Hepatic stellate cell (primary cell): ENCODE measurements around the gene HOXC5.
"Not testable (repeated sequence)": the region's sequence is repeated elsewhere in the genome, so short reads cannot be mapped to it uniquely, and the experiment has no call there.

Experiments
- DNase-seq: peaks from one replicate; pipeline ENCODE4 v3.0.0; 2011; ENCODE audit warnings: low spot score

HOXC5 gene

GRCh38 chr12:54066408-54066807 lies 33.6 kb downstream of the HOXC5 start:
- DNase-seq: no peak

GRCh38 chr12:54068418-54069070 lies 35.7 kb downstream of the HOXC5 start:
- DNase-seq: no peak

- no peak for DNase-seq
These were observed 39.1 kb downstream of the HOXC5 start for GRCh38 chr12:54071942-54072341.

GRCh38 chr12:54074308-54074707 lies 41.5 kb downstream of the HOXC5 start:
- no peak for DNase-seq

GRCh38 chr12:54075409-54075808 lies 42.6 kb downstream of the HOXC5 start:
- DNase-seq: no peak

GRCh38 chr12:54075974-54076373 lies 43.1 kb downstream of the HOXC5 start:
- DNase-seq: no peak

GRCh38 chr12:54077843-54078242 lies 45.0 kb downstream of the HOXC5 start:
- DNase-seq: not testable (repeated sequence)

- DNase-seq: not testable (repeated sequence)
These were observed 46.3 kb downstream of the HOXC5 start for GRCh38 chr12:54079115-54079514.

- not testable (repeated sequence) for DNase-seq
These were observed 47.4 kb downstream of the HOXC5 start for GRCh38 chr12:54080008-54080924.

- DNase-seq: not testable (repeated sequence)
These were observed 48.2 kb downstream of the HOXC5 start for GRCh38 chr12:54081053-54081514.

- DNase-seq: not testable (repeated sequence)
These were observed 48.9 kb downstream of the HOXC5 start for GRCh38 chr12:54081581-54082396.

GRCh38 chr12:54082397-54082892 lies 49.6 kb downstream of the HOXC5 start:
- DNase-seq: no peak
